Measurements from ENCODE around the gene ST8SIA1.

GRCh38 chr12:22283508-22283907 is 51.0 kb downstream of the ST8SIA1 start:
- TF ChIP-seq POLR2A (IDR thresholded peaks at IDR 0.05; ENCODE audit: low read depth, low read length): no peak
- TF ChIP-seq POLR2AphosphoS5 (IDR thresholded peaks at IDR 0.05; ENCODE audit: low read depth, low read length): no peak
- TF ChIP-seq PAX5 (IDR thresholded peaks at IDR 0.05; ENCODE audit: insufficient read depth, low read length, severe bottlenecking): no peak
- no peak for TF ChIP-seq POU2F2 (IDR thresholded peaks at IDR 0.05; ENCODE audit: low read depth, low read length)
- TF ChIP-seq TAF1 (IDR thresholded peaks at IDR 0.05; ENCODE audit: low read depth, low read length): no peak

Data from GM12891 (cell line).